GM18868 (cell line): Measurements from ENCODE around the gene ARL8B.
"Not testable (repeated sequence)": the region's sequence is repeated elsewhere in the genome, so short reads cannot be mapped to it uniquely, and the experiment has no call there.

Experiments
- ATAC-seq: cut with Tn5 transposase; IDR thresholded peaks from one replicate; pipeline ENCODE4 v1.9.1; 2021; ENCODE audit warnings: mild to moderate bottlenecking, moderate library complexity; ENCODE audit not compliant: unreplicated experiment

ARL8B gene

DNA sequence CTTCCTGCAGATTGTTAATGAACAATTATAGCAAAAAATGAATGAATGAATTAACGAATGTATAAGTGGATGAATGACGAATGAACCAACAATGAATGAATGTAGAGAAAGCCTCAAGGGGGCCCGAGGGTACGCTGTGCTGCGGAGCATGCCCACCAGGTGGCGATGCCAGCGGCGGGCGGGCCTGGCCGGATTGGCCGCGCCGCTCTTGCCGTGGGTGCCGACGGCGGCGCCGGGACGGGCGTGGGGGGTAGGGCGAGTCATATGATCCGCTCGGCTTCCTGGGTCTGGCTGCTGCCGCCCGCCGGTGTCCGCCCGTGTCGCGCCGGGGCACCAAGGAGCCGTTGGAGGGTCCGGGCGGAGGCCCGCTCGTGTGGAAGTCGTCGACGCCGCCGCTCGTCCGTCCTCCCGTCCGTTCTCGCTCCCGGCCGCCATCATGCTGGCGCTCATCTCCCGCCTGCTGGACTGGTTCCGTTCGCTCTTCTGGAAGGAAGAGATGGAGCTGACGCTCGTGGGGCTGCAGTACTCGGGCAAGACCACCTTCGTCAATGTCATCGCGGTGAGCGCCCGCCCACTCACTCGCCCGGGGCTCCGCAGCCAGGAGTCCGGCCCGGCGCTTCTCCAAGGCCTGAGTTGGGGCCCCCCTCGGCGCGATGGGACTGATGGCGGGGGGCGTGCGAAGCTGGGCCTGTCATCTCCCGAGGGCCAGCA lies at the start of gene ARL8B:
Gene ARL8B (plus strand): TSS at position 263 of the 711 bp plus-strand sequence. CDS start 174 bp downstream, at position 437.
- peak; percentile 97 for ATAC-seq

- ATAC-seq = no peak
Observed at GRCh38 chr3:5073374-5074085, 48.6 kb upstream of the ARL8B start.

GRCh38 chr3:5078151-5078550 lies 43.9 kb upstream of the ARL8B start:
- no peak for ATAC-seq

GRCh38 chr3:5079761-5080160 lies 42.3 kb upstream of the ARL8B start:
- no peak for ATAC-seq

DNA sequence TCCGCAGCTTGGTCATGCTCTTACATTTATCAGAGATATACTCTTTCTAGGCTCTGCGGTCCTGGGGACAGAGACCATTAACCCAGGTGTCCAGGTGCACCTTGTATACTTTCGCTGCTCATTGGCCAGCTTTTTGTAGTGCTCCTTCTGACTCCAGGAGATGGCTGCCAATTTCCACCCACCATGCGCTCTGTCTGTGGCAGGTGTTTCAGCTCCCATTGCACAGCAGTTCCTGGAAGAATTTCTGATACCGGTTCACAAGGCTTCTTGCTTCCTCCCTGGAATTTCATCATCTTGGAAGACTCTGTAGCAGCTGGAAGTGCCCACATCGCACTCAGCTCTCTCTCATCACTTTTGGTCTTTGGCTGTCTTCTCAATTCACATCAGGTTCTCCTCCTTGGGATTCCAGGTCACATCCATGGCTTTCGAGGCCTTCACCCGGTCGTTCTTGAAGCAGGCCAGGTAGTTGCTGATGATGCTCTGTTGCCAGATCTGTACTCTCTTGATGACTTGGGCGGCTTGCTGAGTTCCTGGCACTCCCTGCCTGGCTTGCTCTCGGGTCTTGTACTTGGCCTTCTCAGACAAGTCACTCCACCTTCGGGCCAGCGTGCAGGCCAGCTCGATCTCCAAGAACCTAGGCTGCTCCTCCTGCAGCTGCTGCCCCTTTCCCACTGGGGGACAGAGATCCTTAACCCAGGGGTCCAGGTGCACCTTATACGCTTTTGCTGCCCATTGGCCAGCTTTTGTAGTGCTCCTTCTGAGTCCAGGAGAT lies 41.1 kb upstream of the ARL8B start:
- no peak for ATAC-seq

GRCh38 chr3:5081973-5082788 lies 39.9 kb upstream of the ARL8B start:
- ATAC-seq = not testable (repeated sequence)

DNA sequence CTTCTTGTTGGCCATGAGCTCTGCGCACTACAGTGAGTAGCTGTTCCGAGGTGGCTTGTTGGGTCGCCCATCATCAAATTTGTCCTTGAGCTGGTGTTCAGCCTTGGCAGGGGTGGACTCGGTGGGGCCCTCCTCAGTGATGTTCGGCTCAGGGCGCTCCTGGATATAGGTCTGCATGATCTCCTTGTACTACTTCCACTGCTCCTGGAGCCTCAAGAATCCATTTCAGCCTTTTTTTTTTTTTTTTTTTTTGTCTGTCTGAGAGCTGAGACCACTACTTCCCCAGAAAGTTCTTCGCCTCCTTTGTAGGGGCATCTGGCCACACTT lies 39.3 kb upstream of the ARL8B start:
- no peak for ATAC-seq

GRCh38 chr3:5084224-5084623 lies 37.9 kb upstream of the ARL8B start:
- ATAC-seq = no peak

DNA sequence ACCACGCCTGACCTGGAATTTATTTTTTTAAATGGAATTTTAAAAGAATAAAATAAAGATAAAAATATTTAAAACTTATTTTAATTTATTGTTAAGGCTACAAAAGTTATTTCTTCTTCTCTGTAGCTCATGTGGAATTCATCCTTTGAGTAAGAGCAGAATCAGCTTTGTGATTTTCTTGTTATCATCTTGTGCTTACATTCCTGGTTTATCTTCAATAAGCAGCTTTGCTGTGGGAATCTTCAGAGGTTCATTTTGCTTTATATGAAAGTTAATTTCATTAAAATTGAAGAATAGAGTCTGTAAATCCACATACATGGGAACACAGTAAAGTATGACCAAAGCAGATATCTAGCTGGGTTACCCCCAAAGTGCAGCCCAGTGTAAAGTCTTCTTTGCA lies 35.4 kb upstream of the ARL8B start:
- ATAC-seq = no peak

DNA sequence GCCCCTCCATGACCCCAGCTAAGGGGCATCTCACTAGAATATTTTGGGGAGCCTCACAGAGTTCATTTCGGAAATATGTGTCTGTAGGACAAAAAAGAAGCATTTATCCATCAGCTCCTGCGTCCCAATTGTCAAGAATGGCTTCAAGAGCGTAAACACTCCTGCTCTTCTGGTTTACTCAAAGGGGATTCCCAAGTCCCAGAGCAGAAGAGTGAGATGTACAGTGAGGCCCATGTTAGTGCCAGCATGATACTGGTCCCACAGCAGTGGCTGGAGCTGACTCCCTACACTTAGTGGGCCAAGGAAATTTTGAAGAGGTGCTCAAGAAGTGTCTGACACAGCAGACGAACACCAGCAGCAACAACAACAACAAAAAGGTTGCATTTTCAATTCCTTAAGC lies 34.9 kb upstream of the ARL8B start:
- peak; percentile 87 for ATAC-seq

DNA sequence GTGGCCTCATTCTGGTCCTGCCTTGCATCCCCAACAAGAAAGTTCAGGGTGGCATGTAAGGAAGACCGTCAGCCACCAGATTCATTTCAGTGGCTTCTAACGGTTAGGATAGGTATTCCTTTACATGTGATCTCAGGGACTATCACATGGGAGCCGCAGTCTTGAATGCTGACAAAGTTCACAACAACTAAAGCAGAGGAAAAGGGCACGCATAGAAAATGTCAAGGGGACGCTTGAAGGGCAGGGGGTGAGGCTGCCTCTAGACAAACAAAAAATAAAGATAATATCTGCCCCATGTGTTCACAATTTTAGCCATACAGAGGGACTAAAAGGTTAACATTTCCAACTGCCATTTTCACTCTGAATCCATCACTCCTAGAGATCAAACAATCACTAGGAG lies 31.9 kb upstream of the ARL8B start:
- ATAC-seq = no peak

- no peak for ATAC-seq
Observed at GRCh38 chr3:5092018-5092417, 30.1 kb upstream of the ARL8B start.

GRCh38 chr3:5093731-5094130 lies 28.4 kb upstream of the ARL8B start:
- ATAC-seq = no peak

GRCh38 chr3:5095886-5096285 lies 26.2 kb upstream of the ARL8B start:
- ATAC-seq = no peak

- no peak for ATAC-seq
Observed at GRCh38 chr3:5096336-5097008, 25.6 kb upstream of the ARL8B start.

- no peak for ATAC-seq
Observed at GRCh38 chr3:5098346-5098745, 23.7 kb upstream of the ARL8B start.

GRCh38 chr3:5102532-5102931 lies 19.6 kb upstream of the ARL8B start:
- no peak for ATAC-seq

GRCh38 chr3:5103743-5104142 lies 18.3 kb upstream of the ARL8B start:
- no peak for ATAC-seq

DNA sequence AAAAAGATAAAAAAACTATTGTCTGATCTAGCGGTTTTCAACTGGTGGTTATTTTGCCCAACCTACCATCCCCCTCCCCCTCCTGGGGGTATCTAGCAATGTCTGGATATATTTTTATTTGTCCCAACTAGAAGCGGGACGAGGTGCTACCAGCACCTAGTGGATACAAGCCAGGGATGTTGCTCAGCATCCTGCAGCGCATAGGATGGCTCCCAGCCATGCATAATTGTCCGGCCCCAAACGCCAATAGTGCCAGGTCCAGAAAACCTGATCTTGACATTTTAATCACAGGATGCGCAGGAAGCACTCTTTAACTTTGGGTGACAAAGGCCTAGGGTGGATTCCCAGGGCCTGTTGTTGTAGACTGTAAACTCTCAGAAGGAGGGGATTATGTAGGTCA lies 17.0 kb upstream of the ARL8B start:
- no peak for ATAC-seq

DNA sequence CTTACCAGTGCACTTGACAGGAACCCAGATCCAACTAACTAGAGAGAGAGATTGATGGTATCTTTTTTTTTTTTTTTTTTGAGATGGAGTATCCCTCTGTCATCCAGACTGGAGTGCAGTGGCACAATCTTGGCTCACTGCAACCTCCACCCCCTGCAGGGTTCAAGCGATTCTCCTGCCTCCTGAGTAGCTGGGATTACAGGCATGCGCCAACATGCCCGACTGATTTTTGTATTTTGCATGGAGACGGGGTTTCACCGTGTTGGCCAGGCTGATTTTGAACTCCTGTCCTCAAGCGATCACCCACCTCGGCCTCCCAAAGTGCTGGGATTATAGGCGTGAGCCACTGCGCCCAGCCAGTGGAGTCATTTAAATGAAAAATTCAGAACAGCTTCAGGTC lies 15.7 kb upstream of the ARL8B start:
- ATAC-seq = not testable (repeated sequence)
